ENCODE data around the gene ASB7.

ASB7 gene

DNA sequence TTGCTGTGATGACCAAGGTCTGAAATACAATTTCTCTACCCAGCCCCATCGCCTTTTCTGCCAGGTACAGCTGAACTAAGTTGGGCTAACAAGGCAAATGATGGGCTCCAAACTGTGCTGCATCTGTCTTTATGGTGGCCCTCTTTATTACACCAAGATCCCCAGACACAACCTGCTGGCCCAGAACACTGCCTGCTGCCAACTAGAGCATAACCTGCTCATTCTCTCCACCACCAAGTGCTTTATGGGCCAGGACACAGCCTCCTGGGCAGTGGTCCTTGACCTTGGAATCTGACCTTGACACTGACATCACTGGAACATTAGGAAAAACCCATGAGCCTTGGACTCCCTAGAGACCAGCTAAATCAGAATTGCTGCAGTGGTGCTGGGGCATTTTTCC lies 3.7 kb upstream of the ASB7 start:
- DNase-seq, result no peak

DNA sequence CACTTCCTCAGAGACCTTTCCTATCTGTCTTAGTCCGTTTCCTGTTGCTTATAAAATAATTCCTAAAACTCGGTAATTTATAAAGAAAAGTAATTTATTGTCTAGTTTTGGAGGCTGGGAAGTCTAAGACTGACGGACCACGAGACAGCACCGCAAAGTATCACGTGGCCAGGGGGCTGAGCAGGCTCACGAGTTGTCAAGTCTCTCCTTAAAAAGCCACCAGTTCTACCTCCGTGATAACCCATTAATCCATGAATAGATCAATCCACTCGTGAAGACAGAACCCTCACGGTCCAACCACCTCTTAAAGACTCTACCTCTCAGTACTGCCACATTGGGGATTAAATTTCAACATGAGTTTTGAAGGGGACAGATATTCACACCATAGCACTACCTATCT lies 1.2 kb upstream of the ASB7 start:
- DNase-seq, result peak; percentile 84

DNA sequence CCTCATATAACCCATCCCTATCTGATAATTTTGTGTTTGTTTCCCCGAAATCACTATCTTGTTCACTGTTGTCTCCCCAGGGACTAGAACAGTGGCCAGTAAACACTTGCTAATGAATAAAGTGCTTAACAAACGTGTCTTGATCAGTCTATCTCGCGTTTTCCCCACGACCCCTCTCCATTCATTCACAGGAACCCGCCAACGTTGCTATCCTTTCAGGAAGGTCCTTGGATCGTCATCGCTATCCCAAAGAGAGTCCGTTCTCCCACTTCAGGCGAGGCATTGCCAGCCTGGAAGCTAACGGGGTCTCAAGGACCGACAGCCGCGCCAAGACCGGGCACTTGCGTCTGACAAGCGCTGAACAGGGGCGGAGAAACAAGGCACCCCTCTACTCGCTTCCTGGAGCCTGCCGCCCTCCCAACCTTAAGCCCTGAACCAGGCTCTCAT lies 749 bp upstream of the ASB7 start:
- DNase-seq, result no peak

DNA sequence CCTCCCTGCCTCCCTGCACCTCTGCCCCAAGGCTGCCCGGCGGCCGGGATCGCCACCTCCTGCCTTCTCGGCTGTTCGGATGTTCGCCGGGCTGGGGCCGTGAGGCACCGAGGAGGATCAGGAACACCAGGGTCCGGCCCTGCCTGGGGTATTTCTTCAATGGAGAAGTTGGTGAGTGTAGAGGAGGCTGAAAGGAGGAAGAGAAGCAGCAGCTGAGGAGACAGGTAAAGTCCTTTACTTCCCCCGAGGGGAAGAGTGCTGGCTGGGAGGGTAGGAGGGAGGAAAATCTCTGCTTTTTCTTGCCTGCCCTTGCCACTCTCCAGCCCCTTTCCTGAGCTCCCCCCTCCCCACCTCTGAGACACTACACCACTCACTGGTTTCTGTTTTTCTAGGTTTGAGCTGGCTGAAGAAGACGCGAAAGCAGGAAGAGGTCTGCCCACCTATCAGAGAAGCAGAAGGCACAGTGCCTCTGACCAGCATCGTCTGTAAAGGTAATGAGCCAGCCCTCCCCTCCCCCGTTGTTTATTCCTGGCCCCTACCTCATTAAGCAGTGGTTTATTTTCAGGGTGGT lies 519 bp downstream of the ASB7 start:
- peak; percentile 77 for DNase-seq

DNA sequence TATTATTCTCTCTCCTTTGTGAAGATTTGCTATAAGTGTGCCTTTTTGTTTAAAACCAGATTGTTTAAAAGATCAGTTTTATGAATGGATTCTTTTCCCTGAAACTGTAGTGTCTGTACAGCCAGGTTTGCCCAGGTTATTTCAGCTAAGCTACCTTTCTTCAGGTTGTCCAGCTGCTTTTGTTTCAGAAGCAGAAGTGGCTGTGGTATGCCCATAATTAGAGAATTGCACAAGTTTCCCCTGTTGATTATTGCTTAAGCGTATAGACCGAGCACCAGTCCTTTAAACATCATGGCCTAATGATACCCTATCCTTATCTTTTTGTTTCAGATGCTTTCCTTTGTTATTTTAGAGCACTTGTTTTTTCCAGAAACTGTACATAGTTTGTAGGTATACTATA lies 10.2 kb downstream of the ASB7 start:
- DNase-seq, result no peak

DNA sequence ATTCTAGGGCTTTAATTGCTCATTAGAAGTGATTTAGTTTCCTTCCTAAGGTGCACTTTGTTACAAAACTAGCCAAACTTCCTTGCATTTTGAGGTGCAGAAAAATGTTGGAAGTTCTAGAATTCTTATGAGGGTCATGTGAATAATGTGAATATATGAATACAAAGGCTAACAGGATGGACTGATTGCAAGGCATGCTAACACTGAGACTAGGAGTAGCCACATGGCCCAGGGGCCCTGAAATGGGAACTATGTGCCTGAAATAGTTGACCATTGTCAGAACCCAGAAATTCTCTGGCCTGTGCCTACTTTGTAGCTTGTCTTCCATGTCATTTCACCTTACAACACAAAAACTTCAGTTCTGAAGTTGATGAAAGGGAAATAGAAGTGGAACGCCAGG lies 10.8 kb downstream of the ASB7 start:
- DNase-seq, result no peak

DNA sequence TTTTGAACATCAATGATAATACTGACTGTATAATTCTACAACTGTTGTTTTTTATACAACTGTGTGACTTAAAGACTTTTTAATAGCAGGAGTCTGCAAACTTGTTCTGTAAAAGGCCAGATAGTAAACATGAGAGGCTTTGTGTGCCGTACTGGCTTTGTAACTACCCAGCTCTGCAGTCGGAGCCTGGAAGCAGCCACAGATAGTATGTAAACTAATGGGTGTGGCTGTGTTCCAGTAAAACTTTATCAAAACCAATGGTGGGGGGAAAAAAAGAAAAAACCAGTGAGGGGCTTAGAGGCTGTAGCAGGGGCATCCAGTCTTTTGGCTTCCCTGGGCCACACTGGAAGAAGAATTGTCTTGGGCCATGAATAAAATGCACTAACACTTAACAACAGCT lies 11.9 kb downstream of the ASB7 start:
- no peak for DNase-seq

DNA sequence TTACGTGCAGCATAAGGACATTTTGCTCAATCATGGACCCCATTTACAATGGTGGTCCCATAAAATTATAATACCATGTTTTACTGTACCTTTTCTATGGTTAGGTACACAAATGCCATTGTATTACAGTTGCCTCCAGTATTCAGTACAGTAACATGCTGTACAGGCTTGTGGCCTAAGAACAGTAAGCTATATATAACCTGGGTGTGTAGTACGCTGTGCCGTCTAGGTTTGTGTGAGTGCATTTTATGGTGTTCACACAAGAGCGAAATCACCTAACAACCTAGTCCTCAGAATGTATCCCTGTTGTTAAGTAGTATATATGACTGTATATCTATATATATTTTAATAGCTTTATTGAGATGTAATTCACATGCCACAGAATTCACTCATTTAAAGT lies 12.5 kb downstream of the ASB7 start:
- DNase-seq, result no peak

DNA sequence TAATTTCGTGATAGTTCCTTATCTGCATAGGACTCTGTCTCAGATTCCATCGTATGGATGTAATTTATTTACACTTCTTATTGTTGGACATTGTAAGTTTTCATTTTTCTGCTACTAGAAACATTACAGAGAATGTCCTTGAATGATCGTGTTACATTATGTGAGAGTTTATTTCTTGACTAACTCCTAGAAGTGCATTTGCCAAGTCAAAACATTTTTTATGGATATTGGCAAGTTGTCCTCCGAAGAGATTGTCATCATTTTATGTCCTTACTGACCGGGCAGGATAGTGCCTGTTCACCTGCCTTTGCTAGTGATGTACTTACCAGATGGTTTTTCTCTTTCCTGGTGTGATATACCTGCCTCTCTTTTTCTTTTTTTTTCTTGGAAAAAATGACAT lies 13.4 kb downstream of the ASB7 start:
- no peak for DNase-seq

DNA sequence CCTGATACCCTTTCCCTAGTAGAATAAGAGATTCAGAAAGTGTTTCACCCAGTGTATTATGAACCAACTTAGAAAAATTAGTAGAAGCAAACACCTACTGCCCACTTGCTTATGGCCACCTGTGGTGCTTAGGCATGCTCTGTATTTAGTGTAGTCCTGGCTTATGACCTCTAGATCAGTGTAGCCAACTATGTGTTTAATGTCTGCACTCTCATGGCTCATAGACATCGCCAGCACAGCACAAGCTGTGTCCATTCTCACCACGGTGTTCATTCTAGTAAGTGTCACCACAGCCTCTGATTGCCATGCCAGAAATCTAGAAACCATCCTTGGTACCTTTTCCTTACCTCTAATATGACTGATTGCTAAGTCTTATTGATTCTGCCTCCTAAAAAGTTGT lies 14.3 kb downstream of the ASB7 start:
- DNase-seq, result no peak

DNA sequence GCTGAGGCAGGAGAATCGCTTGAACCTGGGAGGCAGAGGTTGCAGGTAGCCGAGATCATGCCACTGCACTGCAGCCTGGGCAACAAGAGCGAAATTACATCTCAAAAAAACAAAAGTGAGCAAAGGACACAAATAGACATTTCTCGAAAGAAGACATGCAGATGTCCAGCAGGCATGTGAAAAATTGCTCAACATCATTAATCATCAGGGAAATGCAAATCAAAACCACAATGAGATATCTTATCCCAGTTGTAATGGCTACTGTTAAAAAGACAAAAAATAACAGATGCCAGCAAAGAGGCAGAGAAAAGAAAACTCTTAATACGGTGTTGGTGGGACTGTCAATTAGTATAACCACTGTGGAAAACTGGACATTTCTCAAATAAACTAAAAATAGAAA lies 20.9 kb downstream of the ASB7 start:
- DNase-seq, result no peak

DNA sequence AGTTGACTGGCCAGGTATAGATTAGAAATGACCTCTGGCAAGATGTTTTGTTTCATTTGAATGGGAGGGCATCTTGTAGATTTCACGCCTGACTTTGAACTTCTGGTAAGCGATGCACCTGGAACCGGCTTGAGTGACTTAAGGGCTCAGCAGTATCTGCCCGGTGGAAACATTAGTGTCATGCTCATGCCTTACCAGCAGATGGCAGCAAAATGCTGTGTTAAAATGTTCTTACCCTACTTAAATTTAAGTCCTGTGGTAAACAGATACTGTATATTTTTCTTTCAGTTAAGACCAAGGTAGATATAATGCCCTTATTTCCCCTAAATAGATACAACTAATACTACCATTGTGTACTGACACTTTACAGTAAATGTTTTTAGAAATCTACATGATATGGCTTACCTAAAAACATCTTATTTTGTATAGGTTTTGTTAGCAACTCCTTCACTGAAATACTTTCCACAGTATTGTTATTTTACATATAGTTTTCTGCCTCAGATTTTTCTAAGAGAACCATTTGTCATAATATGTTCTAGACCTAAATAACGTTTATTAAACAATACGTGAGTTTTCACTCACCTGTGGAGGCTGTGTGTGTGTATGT lies 25.5 kb downstream of the ASB7 start:
- peak; percentile 83 for DNase-seq

DNA sequence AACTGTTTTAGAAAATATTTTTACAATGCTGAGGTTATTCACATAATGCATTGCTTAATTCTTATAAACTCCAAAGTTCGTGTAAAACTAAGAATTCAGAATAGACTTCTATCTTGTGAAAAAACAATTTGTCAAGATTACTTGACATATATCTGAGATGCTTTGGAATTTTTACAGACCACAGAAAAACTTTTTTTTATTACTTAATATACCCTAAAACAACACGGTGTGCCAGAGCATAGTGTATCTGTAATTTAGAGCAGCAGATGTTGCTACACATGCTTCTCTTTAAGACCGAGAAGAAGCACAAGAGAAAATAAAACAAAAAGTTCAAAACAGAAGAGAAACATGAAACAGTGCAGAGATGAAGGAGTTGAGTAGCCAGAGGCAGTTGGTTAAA lies 26.4 kb downstream of the ASB7 start:
- no peak for DNase-seq

DNA sequence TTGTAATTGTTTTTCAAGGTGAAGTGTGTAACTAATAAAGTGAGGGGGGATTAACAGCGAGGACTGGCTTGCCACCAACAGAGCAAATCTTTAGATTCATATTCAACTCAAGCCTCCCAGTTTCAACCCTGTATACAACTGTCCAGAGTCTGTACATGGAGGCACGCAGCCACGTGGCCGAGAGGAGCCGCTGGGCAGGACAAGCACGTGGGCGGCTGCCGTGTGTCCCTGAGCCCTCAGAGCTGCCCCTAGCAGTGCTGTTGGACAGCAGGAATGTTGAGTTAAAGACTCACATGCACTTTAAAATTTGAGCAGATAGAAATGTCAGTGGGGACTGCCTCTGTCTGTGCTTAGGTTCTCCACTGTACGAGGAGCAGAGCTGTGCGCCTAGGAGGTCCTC lies 29.4 kb downstream of the ASB7 start:
- DNase-seq, result no peak

DNA sequence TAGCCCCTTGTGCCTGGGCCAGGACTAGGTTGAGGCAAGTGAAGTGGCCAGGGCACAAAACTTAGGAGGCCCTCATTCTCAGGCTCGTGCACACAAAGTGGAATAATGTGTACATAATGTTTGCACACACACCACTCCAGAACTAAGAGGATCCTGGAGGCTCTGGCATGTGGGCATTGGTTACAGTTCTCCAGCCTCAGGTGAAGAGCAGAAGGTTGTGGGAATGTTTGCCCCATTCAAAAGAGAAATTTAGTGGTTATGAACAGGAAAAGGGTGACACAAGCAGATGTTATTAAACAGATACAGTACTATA lies 31.3 kb downstream of the ASB7 start:
- no peak for DNase-seq

DNA sequence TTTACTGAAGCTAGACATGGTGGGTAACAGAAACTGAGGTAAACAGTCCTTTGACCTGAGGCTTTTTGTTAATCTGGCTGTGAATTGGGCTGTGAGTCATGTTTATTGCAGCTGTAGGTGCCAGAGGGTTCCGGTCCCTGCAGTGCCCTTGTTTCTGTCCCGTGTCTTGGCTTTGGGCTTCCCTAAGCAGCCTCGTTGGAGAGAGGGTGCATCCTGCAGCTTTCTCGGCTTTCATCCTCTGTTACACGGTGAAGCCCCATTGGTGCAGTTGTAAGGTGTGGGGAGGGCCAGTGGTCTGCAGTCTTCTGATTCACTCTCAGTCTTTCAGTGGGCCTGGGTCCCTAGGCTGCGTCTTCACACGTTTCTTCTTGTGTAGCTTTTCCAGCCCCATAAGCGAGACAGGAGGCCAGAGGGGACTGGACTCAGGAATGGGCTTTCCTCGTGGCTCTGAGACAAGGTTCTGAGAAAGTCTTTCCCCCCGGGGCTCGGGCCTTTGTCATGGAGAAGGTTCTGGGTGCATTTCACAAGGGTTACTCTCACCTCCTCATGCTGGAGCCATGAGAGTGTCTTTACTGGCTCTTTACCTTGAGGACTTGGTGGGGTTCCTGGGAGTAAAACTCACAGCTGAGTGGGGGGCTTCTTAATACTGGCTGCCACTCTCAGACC lies 33.1 kb downstream of the ASB7 start:
- no peak for DNase-seq

DNA sequence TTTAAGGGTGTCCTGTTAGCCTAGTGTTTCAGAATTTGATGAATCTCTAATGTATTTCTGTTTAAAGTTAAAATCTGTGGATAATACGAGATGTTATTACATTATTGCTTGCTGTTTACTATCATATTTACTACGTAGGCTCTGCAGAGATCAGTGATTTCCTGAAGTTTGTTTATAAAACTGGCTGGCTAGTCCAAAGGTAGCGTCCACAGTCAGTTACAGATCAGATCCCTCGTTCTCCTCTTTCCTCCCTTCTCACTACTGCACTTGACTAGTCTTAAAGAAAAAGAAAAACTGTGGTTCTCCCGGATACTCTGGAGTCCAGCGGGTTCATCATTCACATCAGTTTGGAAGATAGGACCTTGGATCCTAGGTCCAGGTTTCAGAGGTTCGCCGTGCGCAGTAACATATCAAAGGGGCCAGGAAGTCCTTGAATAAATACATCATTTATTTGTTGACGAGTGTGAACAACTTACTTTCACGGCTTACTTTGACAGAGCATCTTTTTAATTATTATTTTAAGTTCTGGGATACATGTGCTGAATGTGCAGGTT lies 35.9 kb downstream of the ASB7 start:
- no peak for DNase-seq

DNA sequence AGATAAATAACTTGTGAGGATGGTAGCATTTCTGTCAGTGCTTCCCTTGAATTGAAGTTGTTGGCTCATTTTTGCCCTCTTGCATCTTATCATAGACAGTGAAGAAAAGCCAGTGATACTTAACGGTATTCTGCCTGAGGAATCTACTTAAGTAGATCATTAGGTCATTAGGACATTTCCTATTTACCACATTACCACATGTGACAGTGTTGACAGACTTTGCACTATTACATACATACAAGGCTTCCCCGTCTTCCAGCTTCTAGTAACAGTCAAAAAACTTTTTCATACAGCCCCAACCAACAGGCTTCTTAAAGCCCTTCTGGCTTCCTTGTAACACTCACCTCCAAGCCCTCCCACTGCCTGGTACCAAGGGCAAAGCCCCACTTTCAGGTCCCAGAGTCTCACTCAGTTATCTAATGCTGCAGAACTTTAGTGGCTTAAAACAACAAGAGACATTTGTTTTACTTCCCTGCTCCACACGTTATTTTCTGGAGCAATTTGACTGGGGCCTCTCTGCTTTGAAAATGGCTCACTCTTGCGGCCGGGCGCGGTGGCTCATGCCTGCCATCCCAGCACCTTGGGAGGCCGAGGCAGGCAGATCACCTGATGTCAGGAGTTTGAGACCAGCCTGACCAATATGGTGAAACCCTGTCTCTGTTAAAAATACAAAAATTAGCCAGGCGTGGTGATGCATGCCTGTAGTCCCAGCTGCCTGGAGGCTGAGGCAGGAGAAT lies 40.0 kb downstream of the ASB7 start:
- DNase-seq, result no peak

DNA sequence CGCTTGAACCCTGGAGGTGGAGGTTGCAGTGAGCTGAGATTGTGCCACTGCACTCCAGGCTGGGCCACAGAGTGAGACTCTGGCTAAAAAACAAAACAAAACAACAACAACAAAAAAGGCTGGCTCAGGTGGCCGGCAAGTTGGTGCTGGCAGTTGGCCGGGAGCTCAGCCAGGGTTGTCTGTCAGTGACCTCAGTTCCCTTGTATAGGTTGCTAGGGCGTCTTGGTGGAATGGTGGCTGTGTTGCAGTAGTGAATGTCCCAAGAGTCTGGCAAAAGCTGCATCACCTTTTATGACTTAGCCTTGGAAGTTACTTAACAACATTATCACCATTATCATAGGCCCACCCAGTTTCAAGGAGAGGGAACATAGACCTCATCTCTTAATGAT lies 40.6 kb downstream of the ASB7 start:
- DNase-seq, result no peak

DNA sequence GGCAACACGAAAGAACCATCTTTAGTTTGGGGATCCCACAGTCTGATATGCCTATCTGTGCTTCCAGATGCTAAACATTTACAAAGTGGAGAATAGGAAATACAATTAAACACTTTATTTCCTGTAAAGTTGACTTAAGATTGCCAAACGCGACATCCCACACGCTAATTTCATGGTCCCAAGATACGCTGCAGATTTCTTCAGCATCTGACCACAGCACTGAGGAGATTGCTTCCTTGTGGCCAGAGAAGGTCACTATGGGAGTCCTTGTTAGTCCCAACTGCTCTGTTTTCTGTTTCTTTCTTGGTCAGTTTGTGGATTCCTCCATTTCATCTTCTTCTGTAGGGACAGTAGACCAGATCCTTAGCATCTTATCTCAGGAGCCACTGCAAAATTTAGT lies 43.3 kb downstream of the ASB7 start:
- DNase-seq, result no peak

DNA sequence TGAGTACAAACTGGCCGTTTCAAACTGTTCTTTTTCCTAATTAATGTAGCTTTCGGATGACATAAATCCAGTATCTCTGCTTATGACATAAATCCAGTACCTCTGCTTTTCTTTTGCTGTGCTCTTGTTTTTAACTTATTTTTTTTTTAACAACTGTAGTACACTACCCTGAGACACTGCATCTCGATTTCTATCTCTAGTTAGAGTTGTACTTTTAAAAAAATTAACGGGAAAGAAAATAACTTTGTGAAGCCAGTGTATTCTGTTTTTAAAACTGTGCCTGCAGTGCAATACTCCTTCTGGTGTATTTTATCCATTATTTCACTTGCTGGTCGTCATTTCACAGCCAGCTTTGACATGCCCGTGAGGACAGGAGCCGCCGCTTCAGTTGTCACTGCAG lies 46.6 kb downstream of the ASB7 start:
- no peak for DNase-seq

DNA sequence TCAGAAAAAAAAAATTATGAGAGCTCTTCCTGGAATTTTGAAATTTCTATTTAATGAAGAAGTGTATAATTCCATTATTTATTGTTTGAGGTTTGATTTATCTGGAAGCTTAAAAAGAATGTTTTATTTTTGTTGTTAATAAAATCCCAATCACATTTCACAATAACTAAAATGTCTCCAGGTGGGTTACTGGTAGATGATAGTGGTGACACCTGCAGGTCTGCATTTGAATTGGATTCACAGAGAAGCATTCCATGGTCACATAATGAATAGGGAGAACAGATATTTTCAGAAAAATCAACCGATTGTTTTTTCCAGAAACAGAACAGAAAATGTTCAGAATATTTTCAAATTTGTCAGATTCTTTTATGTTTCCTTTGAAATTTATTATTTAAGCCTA lies 48.3 kb downstream of the ASB7 start:
- no peak for DNase-seq

DNA sequence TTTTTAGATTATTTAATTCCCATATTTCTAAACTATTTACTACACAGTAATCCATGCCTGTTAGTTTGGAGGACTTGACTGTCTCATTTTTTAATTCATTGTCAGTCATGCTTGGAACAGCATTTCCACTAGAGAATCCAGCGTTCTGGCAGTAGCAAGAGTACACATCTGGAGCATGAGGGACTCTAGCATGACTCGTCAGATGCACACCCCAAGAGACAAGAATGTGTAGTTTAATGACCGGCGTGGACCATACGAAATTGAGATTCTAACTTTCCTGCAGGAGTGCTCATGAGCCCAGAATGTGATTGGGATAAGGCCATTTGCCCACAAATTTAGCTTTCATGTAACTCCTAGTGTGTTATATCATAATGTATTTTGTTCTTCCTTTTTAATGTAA lies 48.9 kb downstream of the ASB7 start:
- no peak for DNase-seq

DNA sequence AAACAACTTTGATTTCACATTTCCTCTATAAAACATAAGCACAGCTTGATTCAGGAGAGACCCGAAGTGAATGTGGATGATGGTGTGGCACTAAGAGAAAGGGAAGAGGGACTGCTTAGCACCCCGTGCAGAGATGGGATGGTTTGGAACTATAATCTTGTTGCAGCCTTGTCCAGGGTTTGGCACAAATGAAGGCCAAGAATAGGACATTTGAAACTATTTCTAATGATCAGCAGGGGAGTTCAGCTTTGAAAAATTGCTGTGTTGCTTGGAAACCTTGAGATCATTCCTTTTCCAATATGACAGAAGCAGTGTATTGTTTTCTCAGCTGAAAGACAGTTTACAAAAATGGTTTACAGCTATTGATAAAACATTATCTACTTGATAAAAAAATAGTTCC lies 49.7 kb downstream of the ASB7 start:
- DNase-seq, result no peak

Measured in activated effector memory CD4-positive, alpha-beta T cell treated with anti-CD3 and anti-CD28 coated beads, Interleukin-2, amount 50 U/mL, for 16 hours (primary cell).